ENCODE data around the gene EFEMP1. TPM values are rescaled to one million over a fixed set of nuclear protein-coding genes. Genes with fewer than 3 reads are reported as not detected.

EFEMP1 gene
- total and polyA plus RNA-seq, 8 donors: 7.0 to 50.8 (median 21.0) TPM

- WGBS, 2 donors: 38 to 44% methylated on average over 1 of the region's 1 CpG
- H3K27me3 ChIP-seq: no peaks in the 10 kb centered on the region
- intact Hi-C loops (cut with DNase I): loop anchor here in 1 of 3 donors (10.0 kb wide), 1 partner anchor 184 kb away; no protein-coding TSS in a partner anchor
- H3K4me1 ChIP-seq: peaks cover 0 to 3% (median 0%) of the 10 kb centered on the region in 3 donors
- no peak for ATAC-seq
- TF ChIP-seq CTCF (IDR thresholded peaks at IDR 0.05): no peak
- H3K4me3 ChIP-seq: no peak overlapping the region
- H3K36me3 ChIP-seq: no peaks in the 10 kb centered on the region
- DNase-seq: no peak
- FAIRE-seq: no peak
- H3K27ac ChIP-seq: peak overlapping the region in 1 of 4 donors; percentile 10
- no peaks in the 10 kb centered on the region for H3K9me3 ChIP-seq
Observed at GRCh38 chr2:55958756-55959155, 35.2 kb upstream of the EFEMP1 start.

GRCh38 chr2:55957142-55957541 lies 33.6 kb upstream of the EFEMP1 start:
- Histone ChIP-seq H3K4me1 (peaks cover 0 to 3% (median 0%) of the 10 kb centered on the region in 3 donors), H3K36me3 (no peaks in the 10 kb centered on the region), H3K27me3 (no peaks in the 10 kb centered on the region), H3K4me3 (no peak overlapping the region), H3K27ac (no peak overlapping the region), H3K9me3 (no peaks in the 10 kb centered on the region)
- FAIRE-seq (no peak), ATAC-seq (peak in 3 of 4 donors; percentile 4 to 62 (median 38)), DNase-seq (peak in 1 of 6 donors; percentile 21)
- WGBS, 2 donors: 51 to 53% methylated on average over 3 of the region's 3 CpGs
- intact Hi-C loops (cut with DNase I): loop anchor here in 1 of 3 donors (10.0 kb wide), 1 partner anchor 182 kb away; no protein-coding TSS in a partner anchor
- no peak for TF ChIP-seq CTCF (IDR thresholded peaks at IDR 0.05)

GRCh38 chr2:55954306-55955035 lies 30.9 kb upstream of the EFEMP1 start:
- H3K9me3 ChIP-seq: no peaks in the 10 kb centered on the region
- H3K36me3 ChIP-seq: no peaks in the 10 kb centered on the region
- 35 to 60% methylated on average over 4 of the region's 4 CpGs for WGBS, 2 donors
- no peak for TF ChIP-seq CTCF (IDR thresholded peaks at IDR 0.05)
- ATAC-seq (peak in 3 of 4 donors; percentile 18 to 33 (median 29)), FAIRE-seq (no peak), DNase-seq (no peak)
- H3K27me3 ChIP-seq: no peaks in the 10 kb centered on the region
- H3K4me3 ChIP-seq: no peak overlapping the region
- peaks cover 0 to 3% (median 0%) of the 10 kb centered on the region in 3 donors for H3K4me1 ChIP-seq
- intact Hi-C loops (cut with DNase I): loop anchor here in 1 of 3 donors (10.0 kb wide), 1 partner anchor 180 kb away; no protein-coding TSS in a partner anchor
- H3K27ac ChIP-seq: no peak overlapping the region

- Histone ChIP-seq H3K4me3 (no peak overlapping the region), H3K9me3 (no peaks in the 10 kb centered on the region), H3K36me3 (no peaks in the 10 kb centered on the region), H3K27me3 (no peaks in the 10 kb centered on the region), H3K27ac (no peak overlapping the region), H3K4me1 (peaks cover 0 to 2% (median 0%) of the 10 kb centered on the region in 3 donors)
- DNase-seq: no peak
- intact Hi-C loops (cut with DNase I): loop anchor here in 1 of 3 donors (10.0 kb wide), 1 partner anchor 178 kb away; no protein-coding TSS in a partner anchor
- peak in 1 of 4 donors; percentile 23 for ATAC-seq
- WGBS, 2 donors: 34 to 58% methylated on average over 4 of the region's 4 CpGs
- TF ChIP-seq CTCF (IDR thresholded peaks at IDR 0.05): no peak
- no peak for FAIRE-seq
Observed at GRCh38 chr2:55952415-55952814, 28.8 kb upstream of the EFEMP1 start.

- Histone ChIP-seq H3K4me3 (no peak overlapping the region), H3K27me3 (peaks cover 0 to 8% (median 0%) of the 10 kb centered on the region in 4 donors), H3K9me3 (no peaks in the 10 kb centered on the region), H3K36me3 (no peaks in the 10 kb centered on the region), H3K4me1 (no peaks in the 10 kb centered on the region), H3K27ac (no peak overlapping the region)
- DNase-seq: no peak
- WGBS, 2 donors: 85 to 92% methylated on average over 5 of the region's 5 CpGs
- TF ChIP-seq CTCF (IDR thresholded peaks at IDR 0.05): no peak
- ATAC-seq: no peak
- intact Hi-C loops (cut with DNase I): loop anchor here in 1 of 3 donors (10.0 kb wide), 1 partner anchor 177 kb away; no protein-coding TSS in a partner anchor
- FAIRE-seq: no peak
Observed at GRCh38 chr2:55951533-55951932, 28.0 kb upstream of the EFEMP1 start.

Data from pancreas (tissue), 10 donors.